AG20443 (cell line): ENCODE measurements around the gene EPB41.
"Not testable (repeated sequence)": the region's sequence is repeated elsewhere in the genome, so short reads cannot be mapped to it uniquely, and the experiment has no call there.

Experiments
- DNase-seq: peaks from one replicate; pipeline ENCODE4 v3.0.0; 2012; ENCODE audit warnings: low spot score, mixed read lengths

The EPB41 gene

GRCh38 chr1:29052941-29053340 is 138.6 kb downstream of the EPB41 start:
- no peak for DNase-seq

- DNase-seq = no peak
These were observed 140.8 kb downstream of the EPB41 start for GRCh38 chr1:29055160-29055559.

- no peak for DNase-seq
These were observed 141.9 kb downstream of the EPB41 start for GRCh38 chr1:29056256-29056655.

GRCh38 chr1:29057700-29058099 is 143.3 kb downstream of the EPB41 start:
- no peak for DNase-seq

- no peak for DNase-seq
These were observed 148.0 kb downstream of the EPB41 start for GRCh38 chr1:29062157-29062942.

- no peak for DNase-seq
These were observed 149.7 kb downstream of the EPB41 start for GRCh38 chr1:29064064-29064463.

GRCh38 chr1:29077155-29077554 is 162.8 kb downstream of the EPB41 start:
- no peak for DNase-seq

- not testable (repeated sequence) for DNase-seq
These were observed 165.7 kb downstream of the EPB41 start for GRCh38 chr1:29079916-29080629.

GRCh38 chr1:29081201-29081600 is 166.8 kb downstream of the EPB41 start:
- DNase-seq = no peak

GRCh38 chr1:29082519-29082918 is 168.2 kb downstream of the EPB41 start:
- DNase-seq = no peak

GRCh38 chr1:29083317-29084195 is 169.2 kb downstream of the EPB41 start:
- DNase-seq = no peak

GRCh38 chr1:29084196-29084521 is 169.8 kb downstream of the EPB41 start:
- no peak for DNase-seq

- no peak for DNase-seq
These were observed 176.7 kb downstream of the EPB41 start for GRCh38 chr1:29090937-29091618.

- not testable (repeated sequence) for DNase-seq
These were observed 178.3 kb downstream of the EPB41 start for GRCh38 chr1:29092704-29093103.

- DNase-seq = no peak
These were observed 180.1 kb downstream of the EPB41 start for GRCh38 chr1:29094433-29094832.

- no peak for DNase-seq
These were observed 180.6 kb downstream of the EPB41 start for GRCh38 chr1:29094954-29095353.

GRCh38 chr1:29096231-29096886 is 182.0 kb downstream of the EPB41 start:
- no peak for DNase-seq

- DNase-seq = no peak
These were observed 184.9 kb downstream of the EPB41 start for GRCh38 chr1:29099286-29099685.

- DNase-seq = no peak
These were observed 186.1 kb downstream of the EPB41 start for GRCh38 chr1:29100487-29100886.

GRCh38 chr1:29105822-29106221 is 191.5 kb downstream of the EPB41 start:
- DNase-seq = no peak

- not testable (repeated sequence) for DNase-seq
These were observed 193.7 kb downstream of the EPB41 start for GRCh38 chr1:29108041-29108440.
